Keratinocyte (primary cell): ENCODE results near the gene MINK1. TPM values are rescaled to one million over a fixed set of nuclear protein-coding genes. Genes with fewer than 3 reads are reported as not detected.
"Not testable (repeated sequence)": the region's sequence is repeated elsewhere in the genome, so short reads cannot be mapped to it uniquely, and the experiment has no call there.

Experiments
- DNase-seq: peaks from one replicate; pipeline ENCODE4 v3.0.0-alpha.2; 2011; ENCODE audit warnings: low read depth, missing footprints, low spot score
- FAIRE-seq: peaks from 2 replicates; lab custom pipeline; 2011; peaks lifted over from hg19 to GRCh38; lab: Jason Lieb, UNC
- H2AFZ ChIP-seq: 2 replicates; pipeline ENCODE4 v1.6.0; 2012; ENCODE audit warnings: low read length, control low read depth, inconsistent platforms; ENCODE audit not compliant: control insufficient read depth
- H3K27ac ChIP-seq: 2 replicates; pipeline ENCODE4 v1.5.1; 2011; ENCODE audit warnings: low read length; ENCODE audit not compliant: control insufficient read depth, insufficient read depth
- H3K27me3 ChIP-seq: 3 replicates; pipeline ENCODE4 v1.6.0; 2011; ENCODE audit warnings: low read length; ENCODE audit not compliant: control insufficient read depth, insufficient read depth; ENCODE audit errors: extremely low read depth
- H3K36me3 ChIP-seq, 2 experiments: 2 replicates in 1 of 2; 3 replicates in 1 of 2; pipeline ENCODE4 v1.5.1; 2011; ENCODE audit warnings: low read length in 2 of 2, mild to moderate bottlenecking in 1 of 2; ENCODE audit not compliant: control insufficient read depth in 2 of 2, insufficient read depth in 2 of 2; ENCODE audit errors: extremely low read depth in 1 of 2
- H3K4me1 ChIP-seq: 3 replicates; pipeline ENCODE4 v1.5.1; 2011; ENCODE audit warnings: low read length; ENCODE audit not compliant: control insufficient read depth, insufficient read depth; ENCODE audit errors: extremely low read depth
- H3K4me2 ChIP-seq: 3 replicates; pipeline ENCODE4 v1.6.0; 2011; ENCODE audit warnings: low read depth, low read length; ENCODE audit not compliant: control insufficient read depth, insufficient read depth; ENCODE audit errors: extremely low read depth
- H3K4me3 ChIP-seq, 3 experiments: fragments of 200-600 bp in 1 of 3; sonication (generic) in 1 of 3; 2 replicates in 2 of 3; 3 replicates in 1 of 3; pipeline ENCODE4 v1.5.1; 2011 to 2016; ENCODE audit warnings: low read length in 3 of 3, mild to moderate bottlenecking in 3 of 3, control low read depth in 2 of 3, inconsistent platforms in 1 of 3, low read depth in 1 of 3, mixed read lengths in 1 of 3, mixed run types in 1 of 3, moderate library complexity in 1 of 3; ENCODE audit not compliant: control insufficient read depth in 2 of 3, insufficient read depth in 2 of 3; ENCODE audit errors: extremely low read depth in 1 of 3
- H3K79me2 ChIP-seq: 2 replicates; pipeline ENCODE4 v1.6.0; 2012; ENCODE audit warnings: low read length; ENCODE audit not compliant: control insufficient read depth, insufficient read depth
- H3K9ac ChIP-seq: 3 replicates; pipeline ENCODE4 v1.6.0; 2011; ENCODE audit warnings: low read length; ENCODE audit not compliant: control insufficient read depth, insufficient read depth; ENCODE audit errors: extremely low read depth
- H3K9me1 ChIP-seq: 3 replicates; pipeline ENCODE4 v1.6.0; 2011; ENCODE audit warnings: low read length; ENCODE audit not compliant: control insufficient read depth, insufficient read depth; ENCODE audit errors: extremely low read depth
- H3K9me3 ChIP-seq: 2 replicates; pipeline ENCODE4 v1.5.1; 2012; ENCODE audit warnings: low read depth, low read length; ENCODE audit not compliant: control insufficient read depth
- H4K20me1 ChIP-seq: 3 replicates; pipeline ENCODE4 v1.6.0; 2011; ENCODE audit warnings: low read length; ENCODE audit not compliant: control insufficient read depth, insufficient read depth; ENCODE audit errors: extremely low read depth
- CTCF ChIP-seq, 3 experiments: IDR thresholded peaks in 1 of 3; conservative IDR thresholded peaks in 1 of 3; optimal IDR thresholded peaks in 1 of 3; 2 replicates in 2 of 3; 3 replicates in 1 of 3; pipeline versions ENCODE3 to v1.5.1; 2011; ENCODE audit warnings: low read length in 3 of 3, mild to moderate bottlenecking in 3 of 3, moderate library complexity in 2 of 3, control low read depth in 1 of 3, inconsistent platforms in 1 of 3; ENCODE audit not compliant: insufficient read depth in 2 of 3; ENCODE audit errors: extremely low read depth in 1 of 3
- EZH2 ChIP-seq: IDR thresholded peaks from one replicate; pipeline ENCODE4 v1.6.1; 2012; ENCODE audit warnings: inconsistent platforms, mild to moderate bottlenecking, low read length, moderate library complexity
- dilution Hi-C: fragments of 300-500 bp; cut with MboI; formaldehyde crosslinking; loops from one replicate; pipeline ENCODE4 v1.7.0; 2020; ENCODE audit warnings: low sequenced_read_pairs; ENCODE audit not compliant: extremely low pct_ligation_motif_present
- polyA plus RNA-seq, 5 experiments: library from polyadenylated mRNA; depleted of rRNA in 3 of 5; stranded (reverse) in 3 of 5; stranded (forward) in 1 of 5; unstranded in 1 of 5; fragments of >200 nt; gene quantifications; 1 replicate in 1 of 5; 2 replicates in 3 of 5; 3 replicates in 1 of 5; pipeline versions ENCODE4 v1.2.1 to v1.2.3, GENCODE V29; 2011 to 2012; ENCODE audit warnings: missing spikeins in 2 of 5, low read depth in 1 of 5, low replicate concordance in 1 of 5

The MINK1 gene
- polyA plus RNA-seq, 1 donor (not counting 4 experiments of a cell fraction or from before 2014, with no cell fraction given): 82.8 TPM

- TF ChIP-seq CTCF (optimal IDR thresholded peaks at IDR 0.05 in 1 of 3, IDR thresholded peaks at IDR 0.05 in 1 of 3, conservative IDR thresholded peaks at IDR 0.05 in 1 of 3; ENCODE audit: extremely low read depth in 1 of 3, insufficient read depth in 2 of 3, low read length in 3 of 3) (no peak), EZH2 (no peak)
- Histone ChIP-seq H3K36me3 (peaks cover 15 to 17% of the 10 kb centered on the region in 2 experiments), H3K4me3 (no peak overlapping the region), H3K4me2 (no peak overlapping the region), H3K9me1 (no peaks in the 10 kb centered on the region), H3K9ac (no peak overlapping the region), H3K27ac (no peak overlapping the region), H3K4me1 (no peaks in the 10 kb centered on the region), H4K20me1 (no peaks in the 10 kb centered on the region), H3K27me3 (no peaks in the 10 kb centered on the region), H3K79me2 (no peaks in the 10 kb centered on the region), H2AFZ (no peak overlapping the region), H3K9me3 (no peaks in the 10 kb centered on the region)
- FAIRE-seq: no peak
- dilution Hi-C loops: no loop called here
- no peak for DNase-seq
These were observed 9.6 kb upstream of the MINK1 start for GRCh38 chr17:4823373-4824089.

GRCh38 chr17:4827399-4827798, 5.7 kb upstream of the MINK1 start:
- H3K4me3 ChIP-seq: no peak overlapping the region
- no peak overlapping the region for H3K9ac ChIP-seq
- no peak overlapping the region for H3K4me2 ChIP-seq
- H3K27ac ChIP-seq: no peak overlapping the region
- H2AFZ ChIP-seq: no peak overlapping the region
- TF ChIP-seq CTCF (optimal IDR thresholded peaks at IDR 0.05 in 1 of 3, IDR thresholded peaks at IDR 0.05 in 1 of 3, conservative IDR thresholded peaks at IDR 0.05 in 1 of 3; ENCODE audit: extremely low read depth in 1 of 3, insufficient read depth in 2 of 3, low read length in 3 of 3): no peak
- TF ChIP-seq EZH2: no peak
- H3K27me3 ChIP-seq: no peaks in the 10 kb centered on the region
- no peak for DNase-seq
- peaks cover 12 to 13% of the 10 kb centered on the region in 2 experiments for H3K36me3 ChIP-seq
- no peaks in the 10 kb centered on the region for H3K9me1 ChIP-seq
- no peaks in the 10 kb centered on the region for H3K9me3 ChIP-seq
- no peak for FAIRE-seq
- no peaks in the 10 kb centered on the region for H3K4me1 ChIP-seq
- no peaks in the 10 kb centered on the region for H4K20me1 ChIP-seq
- H3K79me2 ChIP-seq: no peaks in the 10 kb centered on the region
- dilution Hi-C loops: no loop called here

- H4K20me1 ChIP-seq, H3K27me3 ChIP-seq, FAIRE-seq, H3K9me3 ChIP-seq, DNase-seq, H3K9me1 ChIP-seq, dilution Hi-C loops: not testable (repeated sequence)
- Histone ChIP-seq H3K4me1 (peaks cover 27% of the 10 kb centered on the region), H3K79me2 (peaks cover 45% of the 10 kb centered on the region), H3K9ac (peak overlapping the region; percentile 86), H3K27ac (peak overlapping the region; percentile 90), H3K36me3 (peaks cover 4 to 14% of the 10 kb centered on the region in 2 experiments), H3K4me3 (peak overlapping the region; percentile 61 to 99 (median 71)), H2AFZ (peak overlapping the region; percentile 73), H3K4me2 (peak overlapping the region; percentile 82)
These were observed 337 bp upstream of the MINK1 start for GRCh38 chr17:4832829-4833177.
